HepG2 (cell line): ENCODE results near the gene TMEM221. TPM values are rescaled to one million over a fixed set of nuclear protein-coding genes. Genes with fewer than 3 reads are reported as not detected.

Experiments used
- AKAP8 ChIP-seq: sonication (generic); formaldehyde crosslinking; IDR thresholded peaks from 2 replicates; pipeline ENCODE4 v1.5.1; 2020; ENCODE audit warnings: mild to moderate bottlenecking, missing genetic modification reagents
- CENPT ChIP-seq: sonication (generic); formaldehyde crosslinking; IDR thresholded peaks from 2 replicates; pipeline ENCODE4 v1.8.0; 2022; ENCODE audit warnings: low read depth, mild to moderate bottlenecking, moderate library complexity, missing genetic modification reagents
- EZH2 ChIP-seq: conservative IDR thresholded peaks from 2 replicates; pipeline ENCODE4 v1.6.1; 2012; ENCODE audit warnings: mild to moderate bottlenecking, low read depth, low read length, moderate library complexity
- ISX ChIP-seq: sonication (generic); formaldehyde crosslinking; conservative IDR thresholded peaks from 2 replicates; pipeline ENCODE4 v1.5.0; 2020; ENCODE audit warnings: missing genetic modification reagents
- MIER2 ChIP-seq: IDR thresholded peaks from 2 replicates; pipeline ENCODE4 v1.6.1; 2016; ENCODE audit warnings: missing biosample characterization, missing genetic modification reagents
- NBN ChIP-seq: fragments of 450-650 bp; conservative IDR thresholded peaks from 2 replicates; pipeline ENCODE4 v1.6.1; 2017
- PCBP2 ChIP-seq: fragments of 200-400 bp; formaldehyde crosslinking; optimal IDR thresholded peaks from 2 replicates; pipeline ENCODE3; 2018; ENCODE audit warnings: low read length, low read depth; ENCODE audit not compliant: poor library complexity, severe bottlenecking
- YEATS4 ChIP-seq: sonication (generic); formaldehyde crosslinking; IDR thresholded peaks from 2 replicates; pipeline ENCODE4 v1.4.0; 2020; ENCODE audit warnings: missing genetic modification reagents, borderline replicate concordance
- ZNF142 ChIP-seq: sonication (generic); formaldehyde crosslinking; IDR thresholded peaks from 2 replicates; pipeline ENCODE4 v1.4.0; 2020; ENCODE audit warnings: missing genetic modification reagents
- ZNF234 ChIP-seq: sonication (generic); formaldehyde crosslinking; conservative IDR thresholded peaks from 2 replicates; pipeline ENCODE4 v1.5.1; 2020; ENCODE audit warnings: mild to moderate bottlenecking, missing genetic modification reagents
- ZNF280B ChIP-seq: sonication (generic); formaldehyde crosslinking; IDR thresholded peaks from 2 replicates; pipeline ENCODE4 v1.5.0; 2020; ENCODE audit warnings: missing genetic modification reagents, mild to moderate bottlenecking, borderline replicate concordance
- ZNF770 ChIP-seq: sonication (generic); formaldehyde crosslinking; IDR thresholded peaks from 2 replicates; pipeline ENCODE4 v1.5.0; 2020; ENCODE audit warnings: mild to moderate bottlenecking, missing genetic modification reagents
- ZNF772 ChIP-seq: sonication (generic); formaldehyde crosslinking; IDR thresholded peaks from 2 replicates; pipeline ENCODE4 v1.5.0; 2020; ENCODE audit warnings: mild to moderate bottlenecking, missing genetic modification reagents
- ZXDC ChIP-seq: sonication (generic); formaldehyde crosslinking; IDR thresholded peaks from 2 replicates; pipeline ENCODE4 v1.5.0; 2020; ENCODE audit warnings: mild to moderate bottlenecking, missing genetic modification reagents
- polyA plus RNA-seq, 8 experiments: library from polyadenylated mRNA; depleted of rRNA in 3 of 8; stranded (reverse) in 7 of 8; unstranded in 1 of 8; fragments of >200 nt; fragmentation: Illumina TruSeq in 4 of 8; extraction: Trizol in 4 of 8; gene quantifications; 2 replicates each; pipeline versions ENCODE4 v1.2.1 to v1.2.3, GENCODE V29; 2011 to 2016; ENCODE audit warnings: low read depth in 4 of 8, missing spikeins in 1 of 8, mixed read lengths in 1 of 8; ENCODE audit not compliant: insufficient read depth in 1 of 8
- total RNA-seq, 5 experiments: library from RNA; depleted of rRNA; stranded (reverse); fragments of >200 nt; fragmentation: Illumina TruSeq; extraction: Trizol; gene quantifications; 2 replicates each; pipeline ENCODE4 v1.2.3, GENCODE V29; 2016; ENCODE audit warnings: low read depth in 1 of 5

TMEM221 gene
- total and polyA plus RNA-seq, 2 of the 13 experiments (the other 11 are each of a cell fraction or from before 2014, with no cell fraction given), result 0.33 to 0.77 TPM

GRCh38 chr19:17419621-17420474 lies 28.6 kb downstream of the TMEM221 start, which contains the start of gene MVB12A (continued):
- TF ChIP-seq ZNF142 (CRISPR knock-in tag) (no peak; the same call in none of the 2 replicates), ZXDC (CRISPR knock-in tag) (no peak), EZH2 (no peak), ZNF280B (no peak), YEATS4 (CRISPR knock-in tag) (peak; percentile 61; the same call in 1 of the 2 replicates), CENPT (CRISPR knock-in tag) (no peak), AKAP8 (CRISPR knock-in tag) (peak; percentile 79), MIER2 (0 out of 2 replicates have a peak, but pooled peaks have one; percentile 18), ZNF770 (CRISPR knock-in tag) (0 out of 2 replicates have a peak, but pooled peaks have one; percentile 46), PCBP2 (no peak), ISX (no peak), ZNF234 (CRISPR knock-in tag) (no peak), ZNF772 (CRISPR knock-in tag) (peak; percentile 40), NBN (no peak)
